ENCODE measurements around the gene ANKRD33B.

Gene ANKRD33B

GRCh38 chr5:10620346-10620745 lies 56.5 kb downstream of the ANKRD33B start:
- H3K4me3 ChIP-seq (ENCODE audit: low read depth, low read length): no peak overlapping the region
- TF ChIP-seq, protein P1, sequence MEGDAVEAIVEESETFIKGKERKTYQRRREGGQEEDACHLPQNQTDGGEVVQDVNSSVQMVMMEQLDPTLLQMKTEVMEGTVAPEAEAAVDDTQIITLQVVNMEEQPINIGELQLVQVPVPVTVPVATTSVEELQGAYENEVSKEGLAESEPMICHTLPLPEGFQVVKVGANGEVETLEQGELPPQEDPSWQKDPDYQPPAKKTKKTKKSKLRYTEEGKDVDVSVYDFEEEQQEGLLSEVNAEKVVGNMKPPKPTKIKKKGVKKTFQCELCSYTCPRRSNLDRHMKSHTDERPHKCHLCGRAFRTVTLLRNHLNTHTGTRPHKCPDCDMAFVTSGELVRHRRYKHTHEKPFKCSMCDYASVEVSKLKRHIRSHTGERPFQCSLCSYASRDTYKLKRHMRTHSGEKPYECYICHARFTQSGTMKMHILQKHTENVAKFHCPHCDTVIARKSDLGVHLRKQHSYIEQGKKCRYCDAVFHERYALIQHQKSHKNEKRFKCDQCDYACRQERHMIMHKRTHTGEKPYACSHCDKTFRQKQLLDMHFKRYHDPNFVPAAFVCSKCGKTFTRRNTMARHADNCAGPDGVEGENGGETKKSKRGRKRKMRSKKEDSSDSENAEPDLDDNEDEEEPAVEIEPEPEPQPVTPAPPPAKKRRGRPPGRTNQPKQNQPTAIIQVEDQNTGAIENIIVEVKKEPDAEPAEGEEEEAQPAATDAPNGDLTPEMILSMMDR (conservative IDR thresholded peaks at IDR 0.05; ENCODE audit: low read depth, low read length): no peak
- DNase-seq (ENCODE audit: low read depth): no peak

DNA sequence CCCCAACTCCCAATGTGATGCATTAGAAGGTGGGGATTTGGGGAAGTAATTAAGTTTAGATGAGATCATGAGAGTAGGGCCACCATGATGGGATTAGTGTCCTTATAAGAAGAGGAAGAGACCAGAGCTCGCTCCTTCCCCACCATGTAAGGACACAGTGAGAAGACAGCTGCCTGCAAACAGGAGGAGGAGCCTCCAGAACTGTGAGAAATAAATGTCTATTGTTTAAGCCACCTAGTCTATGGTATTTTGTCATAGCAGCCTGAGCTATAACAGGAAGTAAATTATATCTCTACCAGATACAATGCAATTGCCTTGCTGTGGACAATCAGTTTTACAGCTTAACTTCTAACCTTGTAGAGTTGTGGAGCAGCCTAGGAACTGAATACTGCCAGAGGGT lies 58.0 kb downstream of the ANKRD33B start:
- no peak for DNase-seq (ENCODE audit: low read depth)
- TF ChIP-seq, protein P1 (conservative IDR thresholded peaks at IDR 0.05; ENCODE audit: low read depth, low read length): no peak
- H3K4me3 ChIP-seq (ENCODE audit: low read depth, low read length): no peak overlapping the region

DNA sequence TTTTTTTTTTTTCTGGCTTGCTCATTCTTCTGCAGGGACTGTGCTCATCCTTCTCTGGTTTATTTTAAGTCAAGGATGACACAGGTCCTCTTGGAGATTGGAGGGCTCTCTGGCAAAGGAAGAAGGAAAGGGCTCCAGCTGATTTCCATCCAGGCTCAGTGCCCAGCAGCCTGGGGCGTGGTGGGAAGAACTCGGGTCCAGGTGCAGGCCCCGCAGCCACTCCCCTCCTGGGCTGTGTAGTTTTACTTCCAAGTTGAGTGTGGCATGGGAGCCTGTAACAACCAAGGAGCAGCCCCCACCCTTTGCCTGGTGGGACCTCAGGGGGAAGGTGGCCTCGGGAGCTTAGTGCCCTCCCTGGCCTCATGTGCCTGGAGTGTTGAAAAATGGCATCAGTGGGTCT lies 58.9 kb downstream of the ANKRD33B start:
- H3K4me3 ChIP-seq (ENCODE audit: low read depth, low read length): no peak overlapping the region
- TF ChIP-seq, protein P1 (conservative IDR thresholded peaks at IDR 0.05; ENCODE audit: low read depth, low read length): no peak
- DNase-seq (ENCODE audit: low read depth): no peak

DNA sequence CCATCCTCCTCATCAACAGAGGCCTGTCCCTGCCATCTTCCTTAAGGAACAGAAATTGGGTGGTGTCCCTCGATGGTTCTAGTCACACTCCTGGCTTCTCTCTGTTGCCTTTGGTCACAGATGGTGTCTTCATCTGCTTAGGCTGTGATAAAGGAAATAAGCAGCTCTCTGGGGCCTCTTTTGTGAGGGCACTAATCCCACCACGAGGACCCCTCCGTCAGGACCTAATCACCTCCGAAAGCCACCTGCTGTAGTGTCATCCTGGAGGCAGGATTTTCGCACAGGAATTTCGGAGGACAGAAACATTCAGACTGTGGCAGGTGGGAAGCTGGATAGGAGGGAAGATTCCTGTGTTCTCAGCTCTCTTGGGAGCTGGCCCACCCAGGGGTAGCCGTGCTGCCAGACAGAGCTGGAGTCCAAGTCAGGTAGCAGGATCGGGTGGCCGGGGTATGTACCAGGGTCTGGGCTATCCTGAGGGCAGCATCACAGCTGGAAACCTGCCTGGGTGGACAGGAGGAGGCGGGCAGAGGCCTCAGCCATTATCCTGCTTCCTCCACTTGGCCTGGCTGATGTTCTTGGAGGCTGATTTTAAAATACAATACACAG lies 59.5 kb downstream of the ANKRD33B start:
- no peak for DNase-seq (ENCODE audit: low read depth)
- H3K4me3 ChIP-seq (ENCODE audit: low read depth, low read length): no peak overlapping the region
- TF ChIP-seq, protein P1 (conservative IDR thresholded peaks at IDR 0.05; ENCODE audit: low read depth, low read length): no peak

DNA sequence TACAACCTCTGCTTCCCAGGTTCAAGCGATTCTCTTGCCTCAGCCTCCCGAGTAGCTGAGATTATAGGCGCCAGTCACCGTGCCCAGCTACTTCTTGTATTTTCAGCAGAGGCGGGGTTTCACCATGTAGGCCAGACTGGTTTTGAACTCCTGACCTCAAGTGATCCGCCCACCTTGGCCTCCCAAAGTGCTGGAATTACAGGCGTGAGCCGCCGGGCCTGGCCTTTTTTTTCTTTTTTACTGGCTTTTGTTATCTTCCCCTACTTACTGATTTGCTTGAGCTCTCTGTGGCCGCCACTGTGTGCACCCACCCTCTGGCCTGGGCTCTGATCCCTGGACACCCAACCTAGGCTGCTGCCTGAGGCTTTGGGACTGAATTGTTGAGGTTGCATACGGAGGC lies 60.3 kb downstream of the ANKRD33B start:
- TF ChIP-seq, protein P1 (conservative IDR thresholded peaks at IDR 0.05; ENCODE audit: low read depth, low read length): no peak
- DNase-seq (ENCODE audit: low read depth): no peak
- H3K4me3 ChIP-seq (ENCODE audit: low read depth, low read length): no peak overlapping the region

- DNase-seq (ENCODE audit: low read depth): no peak
- TF ChIP-seq, protein P1 (conservative IDR thresholded peaks at IDR 0.05; ENCODE audit: low read depth, low read length): no peak
- no peak overlapping the region for H3K4me3 ChIP-seq (ENCODE audit: low read depth, low read length)
These were observed 60.8 kb downstream of the ANKRD33B start for GRCh38 chr5:10624679-10625078.

DNA sequence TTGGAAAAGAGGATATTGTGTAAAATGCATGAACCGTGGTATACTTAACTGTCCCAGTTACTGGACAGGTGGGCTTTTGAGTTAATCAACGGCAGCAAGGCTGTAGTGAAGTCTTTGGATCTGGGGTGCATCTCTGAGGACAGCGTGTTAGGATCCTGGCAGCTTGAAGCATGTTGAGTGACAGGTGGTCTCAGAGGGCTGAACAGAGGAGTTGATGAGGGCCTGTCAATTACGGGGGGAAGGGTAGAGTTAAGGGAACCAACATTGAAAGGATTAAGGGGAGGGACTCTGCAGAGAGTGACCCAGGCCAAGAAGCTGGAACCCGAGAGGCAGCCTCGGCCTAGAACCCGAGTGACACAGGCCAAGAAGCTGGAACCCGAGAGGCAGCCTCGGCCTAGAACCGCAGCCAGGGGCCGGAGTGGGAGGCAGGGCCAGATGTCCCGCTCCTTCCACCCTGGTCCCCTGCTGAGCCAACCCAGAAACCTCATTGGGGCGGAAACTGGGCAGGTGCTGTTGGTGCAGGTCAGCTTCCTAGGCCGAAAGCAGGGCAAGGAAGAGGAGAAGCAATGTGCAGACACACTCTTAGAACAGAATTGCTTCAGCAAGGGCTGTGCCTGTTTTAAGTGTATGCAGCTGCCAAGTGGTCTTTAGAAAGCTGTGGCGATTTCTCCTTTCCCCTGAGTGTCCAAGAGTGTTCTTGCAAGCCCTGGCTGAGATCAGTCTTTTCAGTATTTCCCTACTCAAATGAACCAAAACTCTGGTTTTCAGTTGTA lies 62.0 kb downstream of the ANKRD33B start:
- no peak for DNase-seq (ENCODE audit: low read depth)
- no peak overlapping the region for H3K4me3 ChIP-seq (ENCODE audit: low read depth, low read length)
- TF ChIP-seq, protein P1 (conservative IDR thresholded peaks at IDR 0.05; ENCODE audit: low read depth, low read length): no peak
